DOHH2 (cell line): ENCODE data around the gene TMCO4.

ENCODE experiments used
- H3F3A ChIP-seq: fragments of 200-600 bp; sonication (generic), shearing (Covaris generic); 2 replicates; pipeline ENCODE4 v1.6.0; 2016; ENCODE audit warnings: antibody characterized with exemption, mild to moderate bottlenecking; ENCODE audit not compliant: control insufficient read depth, insufficient read depth
- H3K27ac ChIP-seq: fragments of 200-600 bp; sonication (generic); 2 replicates; pipeline ENCODE4 v1.5.1; 2014; ENCODE audit warnings: low read depth, mild to moderate bottlenecking, low read length, moderate library complexity
- H3K27me3 ChIP-seq: fragments of 200-600 bp; sonication (generic); 2 replicates; pipeline ENCODE4 v1.6.1; 2014; ENCODE audit warnings: mild to moderate bottlenecking, low read length, mixed read lengths; ENCODE audit not compliant: control insufficient read depth
- H3K36me3 ChIP-seq: fragments of 200-600 bp; sonication (generic); 2 replicates; pipeline ENCODE4 v1.6.1; 2014; ENCODE audit warnings: mild to moderate bottlenecking, low read length, moderate library complexity, mixed read lengths; ENCODE audit not compliant: control insufficient read depth
- H3K4me1 ChIP-seq: fragments of 200-600 bp; sonication (generic); 2 replicates; pipeline ENCODE4 v1.6.1; 2014; ENCODE audit warnings: mild to moderate bottlenecking, low read length, mixed read lengths; ENCODE audit not compliant: control insufficient read depth
- H3K4me2 ChIP-seq: fragments of 200-600 bp; sonication (generic); 2 replicates; pipeline ENCODE4 v1.6.0; 2014; ENCODE audit warnings: mild to moderate bottlenecking, low read length, moderate library complexity
- H3K4me3 ChIP-seq: fragments of 200-600 bp; sonication (generic); 2 replicates; pipeline ENCODE4 v1.5.1; 2014; ENCODE audit warnings: mild to moderate bottlenecking, low read length, mixed read lengths
- H3K79me2 ChIP-seq: fragments of 200-600 bp; sonication (generic); 2 replicates; pipeline ENCODE4 v1.6.1; 2014; ENCODE audit warnings: mild to moderate bottlenecking, low read length, mixed read lengths; ENCODE audit not compliant: control insufficient read depth
- H3K9me2 ChIP-seq: fragments of 200-600 bp; sonication (generic); replicated peaks from 2 replicates; pipeline ENCODE4 v1.6.1; 2014; ENCODE audit warnings: mild to moderate bottlenecking, low read length, mixed read lengths; ENCODE audit not compliant: control insufficient read depth
- H3K9me3 ChIP-seq: fragments of 200-600 bp; sonication (generic); 2 replicates; pipeline ENCODE4 v1.6.1; 2014; ENCODE audit warnings: antibody characterized with exemption, low read length, mixed read lengths; ENCODE audit not compliant: control insufficient read depth, insufficient read depth
- H4K20me1 ChIP-seq: fragments of 200-600 bp; sonication (generic); 2 replicates; pipeline ENCODE4 v1.6.0; 2014; ENCODE audit warnings: low read depth, mild to moderate bottlenecking, antibody characterized with exemption, low read length, moderate library complexity; ENCODE audit not compliant: control insufficient read depth, insufficient read depth
- EZH2phosphoT487 ChIP-seq: fragments of 200-600 bp; sonication (generic); IDR thresholded peaks from 2 replicates; pipeline ENCODE4 v1.6.1; 2017; ENCODE audit warnings: borderline replicate concordance, mild to moderate bottlenecking, antibody characterized with exemption, low read length, moderate library complexity, mixed read lengths
- TF ChIP-seq, protein P1 (sequence below): fragments of 200-600 bp; sonication (generic); IDR thresholded peaks from one replicate; pipeline ENCODE4 v1.5.1; 2014; ENCODE audit warnings: antibody characterized with exemption, mild to moderate bottlenecking, low read depth, low read length; ENCODE audit not compliant: poor library complexity, severe bottlenecking

The TMCO4 gene

DNA sequence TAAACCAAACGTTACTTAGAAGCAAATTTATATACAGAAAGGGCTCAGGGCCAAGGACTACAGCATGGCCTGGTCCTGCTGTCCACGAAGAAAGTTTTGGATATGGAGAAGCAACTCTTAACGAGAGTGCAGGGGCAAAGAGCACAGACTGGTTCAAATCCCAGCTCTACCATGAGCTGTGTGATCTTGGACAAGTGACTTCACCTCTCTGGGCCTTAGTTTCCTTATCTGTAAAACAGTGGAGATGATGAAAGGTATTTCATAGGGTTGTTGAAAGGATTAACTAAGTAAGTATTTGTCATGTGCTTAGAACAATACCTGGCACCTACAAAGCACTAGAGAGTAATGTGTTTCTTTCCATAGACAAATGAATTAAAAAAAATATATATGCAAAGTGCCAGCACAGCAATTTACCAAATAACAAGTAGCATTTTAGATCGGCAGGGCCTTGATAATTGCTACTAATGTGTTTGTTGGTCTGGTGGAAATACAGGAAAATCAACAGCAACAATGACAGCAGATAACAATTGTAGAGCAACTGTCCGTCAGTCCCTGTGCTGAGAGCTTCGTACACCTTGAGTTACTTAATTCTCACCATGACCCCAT, 25.4 kb downstream of the TMCO4 start:
- no peaks in the 10 kb centered on the region for H3K4me1 ChIP-seq
- H3K27ac ChIP-seq, result no peak overlapping the region
- H3K9me3 ChIP-seq, result no peaks in the 10 kb centered on the region
- no peaks in the 10 kb centered on the region for H4K20me1 ChIP-seq
- no peaks in the 10 kb centered on the region for H3F3A ChIP-seq
- no peaks in the 10 kb centered on the region for H3K9me2 ChIP-seq
- TF ChIP-seq, protein P1, sequence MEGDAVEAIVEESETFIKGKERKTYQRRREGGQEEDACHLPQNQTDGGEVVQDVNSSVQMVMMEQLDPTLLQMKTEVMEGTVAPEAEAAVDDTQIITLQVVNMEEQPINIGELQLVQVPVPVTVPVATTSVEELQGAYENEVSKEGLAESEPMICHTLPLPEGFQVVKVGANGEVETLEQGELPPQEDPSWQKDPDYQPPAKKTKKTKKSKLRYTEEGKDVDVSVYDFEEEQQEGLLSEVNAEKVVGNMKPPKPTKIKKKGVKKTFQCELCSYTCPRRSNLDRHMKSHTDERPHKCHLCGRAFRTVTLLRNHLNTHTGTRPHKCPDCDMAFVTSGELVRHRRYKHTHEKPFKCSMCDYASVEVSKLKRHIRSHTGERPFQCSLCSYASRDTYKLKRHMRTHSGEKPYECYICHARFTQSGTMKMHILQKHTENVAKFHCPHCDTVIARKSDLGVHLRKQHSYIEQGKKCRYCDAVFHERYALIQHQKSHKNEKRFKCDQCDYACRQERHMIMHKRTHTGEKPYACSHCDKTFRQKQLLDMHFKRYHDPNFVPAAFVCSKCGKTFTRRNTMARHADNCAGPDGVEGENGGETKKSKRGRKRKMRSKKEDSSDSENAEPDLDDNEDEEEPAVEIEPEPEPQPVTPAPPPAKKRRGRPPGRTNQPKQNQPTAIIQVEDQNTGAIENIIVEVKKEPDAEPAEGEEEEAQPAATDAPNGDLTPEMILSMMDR, result no peak
- TF ChIP-seq EZH2phosphoT487, result no peak
- no peaks in the 10 kb centered on the region for H3K27me3 ChIP-seq
- H3K36me3 ChIP-seq, result no peaks in the 10 kb centered on the region
- no peak overlapping the region for H3K4me3 ChIP-seq
- no peak overlapping the region for H3K4me2 ChIP-seq
- no peaks in the 10 kb centered on the region for H3K79me2 ChIP-seq

DNA sequence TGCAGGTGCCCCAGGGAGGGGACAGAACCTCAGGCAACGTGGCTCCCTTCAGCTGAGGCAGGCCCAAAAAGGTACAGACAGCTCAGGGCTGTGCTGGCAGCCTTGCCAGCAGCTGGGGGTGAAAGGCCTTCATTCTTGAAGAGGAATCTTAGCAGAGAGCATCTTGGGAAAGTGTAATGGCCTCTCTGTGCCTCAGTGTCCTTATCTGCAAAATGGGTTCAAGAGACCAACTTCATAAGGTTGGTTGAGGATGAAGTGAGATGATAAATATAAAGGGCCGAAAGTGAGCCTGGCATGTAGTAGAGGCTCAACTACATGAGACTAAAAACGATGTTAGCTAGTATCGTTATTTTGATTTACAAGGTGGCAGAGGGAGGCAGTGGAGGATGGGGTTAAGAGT, 26.2 kb downstream of the TMCO4 start:
- H3K4me3 ChIP-seq, result no peak overlapping the region
- no peaks in the 10 kb centered on the region for H3F3A ChIP-seq
- H3K9me2 ChIP-seq, result no peaks in the 10 kb centered on the region
- TF ChIP-seq, protein P1, result no peak
- TF ChIP-seq EZH2phosphoT487, result no peak
- H3K36me3 ChIP-seq, result no peaks in the 10 kb centered on the region
- no peaks in the 10 kb centered on the region for H3K27me3 ChIP-seq
- no peaks in the 10 kb centered on the region for H3K79me2 ChIP-seq
- no peaks in the 10 kb centered on the region for H3K4me1 ChIP-seq
- H3K4me2 ChIP-seq, result no peak overlapping the region
- no peaks in the 10 kb centered on the region for H3K9me3 ChIP-seq
- H4K20me1 ChIP-seq, result no peaks in the 10 kb centered on the region
- no peak overlapping the region for H3K27ac ChIP-seq

DNA sequence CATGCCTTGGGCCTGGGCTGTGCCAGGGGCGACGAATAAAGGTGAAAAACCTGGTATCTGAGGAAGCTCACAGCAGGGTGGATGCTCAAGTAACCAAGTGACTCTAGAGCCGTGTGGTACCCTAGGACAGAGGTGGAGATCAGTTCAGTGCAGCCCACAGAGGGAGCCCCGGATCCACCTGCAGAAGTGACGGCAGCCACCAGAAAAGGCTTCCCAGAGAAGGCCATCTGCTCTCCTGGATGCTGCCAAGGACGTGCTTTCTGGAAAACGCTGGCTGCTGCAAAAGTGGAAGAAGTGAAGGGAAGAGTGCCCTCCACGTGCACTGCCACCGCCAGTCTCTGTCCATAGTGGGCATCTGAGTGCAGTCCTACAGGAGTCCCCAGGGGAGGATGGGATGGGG, 27.7 kb downstream of the TMCO4 start:
- Histone ChIP-seq H3F3A (no peaks in the 10 kb centered on the region), H4K20me1 (no peaks in the 10 kb centered on the region), H3K9me2 (no peaks in the 10 kb centered on the region), H3K36me3 (no peaks in the 10 kb centered on the region), H3K4me2 (no peak overlapping the region), H3K27ac (no peak overlapping the region), H3K79me2 (no peaks in the 10 kb centered on the region), H3K9me3 (no peaks in the 10 kb centered on the region), H3K27me3 (no peaks in the 10 kb centered on the region), H3K4me1 (no peaks in the 10 kb centered on the region), H3K4me3 (no peak overlapping the region)
- TF ChIP-seq, protein P1, result no peak
- no peak for TF ChIP-seq EZH2phosphoT487

DNA sequence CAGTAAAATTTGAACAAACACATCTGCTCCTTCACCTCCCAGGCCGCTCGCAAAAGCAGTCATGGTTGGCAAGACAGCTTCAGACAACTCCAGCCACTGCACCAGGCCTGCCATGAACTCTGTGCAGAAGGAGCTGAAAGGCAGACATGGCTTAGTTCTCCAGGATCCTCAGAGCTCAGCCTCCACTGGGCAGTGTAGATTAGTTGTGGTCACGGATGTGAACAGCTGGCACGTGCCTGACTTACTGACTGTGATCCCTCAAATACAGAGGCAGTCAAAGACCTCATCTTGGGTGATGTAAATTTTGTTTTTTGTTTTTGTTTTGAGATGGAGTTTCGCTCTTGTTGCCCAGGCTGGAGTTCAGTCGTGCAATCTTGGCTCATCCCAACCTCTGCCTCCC, 28.4 kb downstream of the TMCO4 start:
- no peak overlapping the region for H3K4me3 ChIP-seq
- H4K20me1 ChIP-seq, result no peaks in the 10 kb centered on the region
- no peaks in the 10 kb centered on the region for H3F3A ChIP-seq
- TF ChIP-seq EZH2phosphoT487, result no peak
- TF ChIP-seq, protein P1, result no peak
- H3K79me2 ChIP-seq, result no peaks in the 10 kb centered on the region
- H3K27me3 ChIP-seq, result no peaks in the 10 kb centered on the region
- no peaks in the 10 kb centered on the region for H3K9me2 ChIP-seq
- H3K9me3 ChIP-seq, result no peaks in the 10 kb centered on the region
- H3K4me2 ChIP-seq, result no peak overlapping the region
- no peaks in the 10 kb centered on the region for H3K36me3 ChIP-seq
- H3K4me1 ChIP-seq, result no peaks in the 10 kb centered on the region
- H3K27ac ChIP-seq, result no peak overlapping the region
